Mammary epithelial cell (primary cell): Measurements from ENCODE around the gene IL4R.

Source experiments
- EZH2 ChIP-seq: IDR thresholded peaks from 2 replicates; pipeline ENCODE4 v1.6.1; 2012; ENCODE audit warnings: low read length, inconsistent platforms, borderline replicate concordance
- TF ChIP-seq, protein P1 (sequence below), 2 donors: IDR thresholded peaks in 1 of 2; conservative IDR thresholded peaks in 1 of 2; 2 replicates each; pipeline ENCODE4 v1.5.1; 2011 to 2012; ENCODE audit warnings: inconsistent platforms in 2 of 2, low read length in 2 of 2, mild to moderate bottlenecking in 2 of 2, control low read depth in 1 of 2, low read depth in 1 of 2; ENCODE audit not compliant: insufficient read depth in 1 of 2; ENCODE audit errors: extremely low read depth in 1 of 2

- TF ChIP-seq, protein P1, sequence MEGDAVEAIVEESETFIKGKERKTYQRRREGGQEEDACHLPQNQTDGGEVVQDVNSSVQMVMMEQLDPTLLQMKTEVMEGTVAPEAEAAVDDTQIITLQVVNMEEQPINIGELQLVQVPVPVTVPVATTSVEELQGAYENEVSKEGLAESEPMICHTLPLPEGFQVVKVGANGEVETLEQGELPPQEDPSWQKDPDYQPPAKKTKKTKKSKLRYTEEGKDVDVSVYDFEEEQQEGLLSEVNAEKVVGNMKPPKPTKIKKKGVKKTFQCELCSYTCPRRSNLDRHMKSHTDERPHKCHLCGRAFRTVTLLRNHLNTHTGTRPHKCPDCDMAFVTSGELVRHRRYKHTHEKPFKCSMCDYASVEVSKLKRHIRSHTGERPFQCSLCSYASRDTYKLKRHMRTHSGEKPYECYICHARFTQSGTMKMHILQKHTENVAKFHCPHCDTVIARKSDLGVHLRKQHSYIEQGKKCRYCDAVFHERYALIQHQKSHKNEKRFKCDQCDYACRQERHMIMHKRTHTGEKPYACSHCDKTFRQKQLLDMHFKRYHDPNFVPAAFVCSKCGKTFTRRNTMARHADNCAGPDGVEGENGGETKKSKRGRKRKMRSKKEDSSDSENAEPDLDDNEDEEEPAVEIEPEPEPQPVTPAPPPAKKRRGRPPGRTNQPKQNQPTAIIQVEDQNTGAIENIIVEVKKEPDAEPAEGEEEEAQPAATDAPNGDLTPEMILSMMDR (conservative IDR thresholded peaks at IDR 0.05 in 1 of 2, IDR thresholded peaks at IDR 0.05 in 1 of 2; ENCODE audit: extremely low read depth in 1 of 2, insufficient read depth in 1 of 2, low read depth in 1 of 2, low read length in 2 of 2), result no peak
- no peak for TF ChIP-seq EZH2
Observed at GRCh38 chr16:27341549-27341948, 27.8 kb downstream of the IL4R start.
